H1 (cell line): ENCODE data around the gene PCNX1. TPM values are rescaled to one million over a fixed set of nuclear protein-coding genes. Genes with fewer than 3 reads are reported as not detected.

Source experiments
- CTCF ChIA-PET: fragments of 300-600 bp; sonication (Branson Sonifier 250); formaldehyde crosslinking; loops from one replicate; lab custom pipeline; 2021; ENCODE audit not compliant: partially characterized antibody; lab: Charles Lee
- POLR2A ChIA-PET: fragments of 300-600 bp; sonication (Branson Sonifier 250); formaldehyde crosslinking; loops from one replicate; lab custom pipeline; 2021; ENCODE audit warnings: inconsistent platforms; ENCODE audit not compliant: partially characterized antibody; lab: Charles Lee
- DNase-seq, 2 experiments: peaks; one replicate each; pipeline versions ENCODE4 v3.0.0 to v3.0.0-alpha.2; 2010 to 2022; ENCODE audit warnings: low spot score in 2 of 2, low read depth in 1 of 2, mixed read lengths in 1 of 2
- FAIRE-seq: peaks from 2 replicates; lab custom pipeline; 2011; peaks lifted over from hg19 to GRCh38; lab: Jason Lieb, UNC
- H2AFZ ChIP-seq: 2 replicates; pipeline ENCODE4 v1.8.1; 2012; ENCODE audit warnings: low read length, inconsistent platforms
- H2AK5ac ChIP-seq: 2 replicates; pipeline ENCODE4 v1.6.1; 2013; ENCODE audit warnings: low read depth, low read length
- H2BK120ac ChIP-seq: replicated peaks from 2 replicates; pipeline ENCODE3; 2013; ENCODE audit warnings: low read depth, low read length, inconsistent platforms
- H2BK12ac ChIP-seq: 2 replicates; pipeline ENCODE4 v1.6.1; 2013; ENCODE audit warnings: low read depth, low read length
- H2BK15ac ChIP-seq: 2 replicates; pipeline ENCODE4 v1.6.1; 2013; ENCODE audit warnings: low read length
- H2BK20ac ChIP-seq: 2 replicates; pipeline ENCODE4 v1.6.1; 2013; ENCODE audit warnings: low read length
- H2BK5ac ChIP-seq: 2 replicates; pipeline ENCODE4 v1.6.1; 2013; ENCODE audit warnings: low read depth, low read length
- H3K14ac ChIP-seq: 2 replicates; pipeline ENCODE4 v1.6.1; 2013; ENCODE audit warnings: inconsistent platforms; ENCODE audit not compliant: insufficient read length
- H3K18ac ChIP-seq: 2 replicates; pipeline ENCODE4 v1.6.1; 2013; ENCODE audit warnings: low read length; ENCODE audit errors: extremely low read depth
- H3K23ac ChIP-seq: 2 replicates; pipeline ENCODE4 v1.6.1; 2013; ENCODE audit warnings: inconsistent platforms; ENCODE audit not compliant: insufficient read length
- H3K23me2 ChIP-seq: 2 replicates; pipeline ENCODE4 v1.6.1; 2013; ENCODE audit warnings: low read depth, low read length
- H3K27ac ChIP-seq: 2 replicates; pipeline ENCODE4 v1.6.1; 2011; ENCODE audit warnings: low read depth, low read length, inconsistent platforms
- H3K27me3 ChIP-seq, 4 experiments: replicated peaks in 1 of 4; 1 replicate in 1 of 4; 2 replicates in 3 of 4; pipeline versions ENCODE4 v1.6.1 to v1.8.1; 2011 to 2013; ENCODE audit warnings: low read length in 3 of 4, mild to moderate bottlenecking in 3 of 4, inconsistent platforms in 2 of 4, mixed read lengths in 2 of 4, moderate library complexity in 1 of 4; ENCODE audit not compliant: control insufficient read depth in 3 of 4, insufficient read depth in 3 of 4; ENCODE audit errors: extremely low read depth in 1 of 4
- H3K36me3 ChIP-seq, 4 experiments: 2 replicates each; pipeline versions ENCODE4 v1.6.1 to v1.8.1; 2011 to 2013; ENCODE audit warnings: mild to moderate bottlenecking in 4 of 4, low read length in 3 of 4, moderate library complexity in 2 of 4, control low read depth in 1 of 4, inconsistent platforms in 1 of 4; ENCODE audit not compliant: insufficient read depth in 4 of 4, control insufficient read depth in 2 of 4
- H3K4ac ChIP-seq: replicated peaks from 2 replicates; pipeline ENCODE3; 2013; ENCODE audit warnings: low read length, low read depth, mixed read lengths, inconsistent platforms; ENCODE audit not compliant: insufficient read length
- H3K4me1 ChIP-seq, 4 experiments: replicated peaks in 1 of 4; 1 replicate in 1 of 4; 2 replicates in 3 of 4; pipeline versions ENCODE4 v1.6.1 to v1.8.1; 2011 to 2013; ENCODE audit warnings: low read length in 3 of 4, inconsistent platforms in 2 of 4, mixed read lengths in 1 of 4; ENCODE audit not compliant: insufficient read depth in 4 of 4, control insufficient read depth in 3 of 4
- H3K4me2 ChIP-seq, 2 experiments: 2 replicates each; pipeline versions ENCODE4 v1.6.1 to v1.8.1; 2011 to 2013; ENCODE audit warnings: low read depth in 2 of 2, low read length in 2 of 2, control low read depth in 1 of 2, inconsistent platforms in 1 of 2, mild to moderate bottlenecking in 1 of 2; ENCODE audit not compliant: insufficient read depth in 1 of 2
- H3K4me3 ChIP-seq, 4 experiments: fragments of 200-600, 300-600 bp in 1 of 4; sonication (generic), shearing (Covaris generic), sonication (Bioruptor Twin) in 1 of 4; 2 replicates each; pipeline versions ENCODE4 v1.5.1 to v1.8.1; 2011 to 2016; ENCODE audit warnings: low read length in 4 of 4, low read depth in 3 of 4, control low read depth in 2 of 4, inconsistent platforms in 2 of 4, mild to moderate bottlenecking in 2 of 4, mixed read lengths in 1 of 4, moderate library complexity in 1 of 4; ENCODE audit not compliant: insufficient read depth in 2 of 4; ENCODE audit errors: extremely low read depth in 1 of 4
- H3K56ac ChIP-seq: replicated peaks from 2 replicates; pipeline ENCODE3; 2013; ENCODE audit warnings: low read depth, mild to moderate bottlenecking, mixed read lengths, low read length, inconsistent platforms; ENCODE audit not compliant: insufficient read length
- H3K79me1 ChIP-seq: 2 replicates; pipeline ENCODE4 v1.6.1; 2013; ENCODE audit warnings: low read depth, low read length, control low read depth
- H3K79me2 ChIP-seq, 2 experiments: 2 replicates each; pipeline versions ENCODE4 v1.6.1 to v1.8.1; 2012 to 2013; ENCODE audit warnings: low read length in 2 of 2, mild to moderate bottlenecking in 2 of 2, inconsistent platforms in 1 of 2; ENCODE audit not compliant: insufficient read depth in 2 of 2, control insufficient read depth in 1 of 2
- H3K9ac ChIP-seq, 4 experiments: replicated peaks in 1 of 4; 1 replicate in 1 of 4; 2 replicates in 3 of 4; pipeline versions ENCODE4 v1.6.1 to v1.8.1; 2011 to 2013; ENCODE audit warnings: low read depth in 3 of 4, low read length in 3 of 4, control low read depth in 2 of 4, mild to moderate bottlenecking in 2 of 4, moderate library complexity in 2 of 4, inconsistent platforms in 1 of 4; ENCODE audit errors: extremely low read depth in 1 of 4
- H3K9me3 ChIP-seq, 2 experiments: 2 replicates each; pipeline versions ENCODE4 v1.6.1 to v1.8.1; 2012 to 2013; ENCODE audit warnings: mild to moderate bottlenecking in 2 of 2, moderate library complexity in 2 of 2, control low read depth in 1 of 2, inconsistent platforms in 1 of 2, low read depth in 1 of 2, low read length in 1 of 2, mixed read lengths in 1 of 2; ENCODE audit not compliant: insufficient read depth in 2 of 2
- H4K20me1 ChIP-seq, 2 experiments: replicated peaks in 1 of 2; 2 replicates each; pipeline versions ENCODE3 to v1.8.1; 2011 to 2013; ENCODE audit warnings: inconsistent platforms in 2 of 2, low read length in 2 of 2, mild to moderate bottlenecking in 1 of 2; ENCODE audit not compliant: insufficient read depth in 2 of 2, control insufficient read depth in 1 of 2
- H4K5ac ChIP-seq: 2 replicates; pipeline ENCODE4 v1.6.1; 2013; ENCODE audit warnings: low read length, low read depth, mixed read lengths, inconsistent platforms; ENCODE audit not compliant: insufficient read length
- H4K8ac ChIP-seq: 2 replicates; pipeline ENCODE4 v1.8.0; 2013; ENCODE audit warnings: mild to moderate bottlenecking, moderate library complexity, low read length, inconsistent platforms; ENCODE audit not compliant: insufficient read depth; ENCODE audit errors: extremely low read depth
- H4K91ac ChIP-seq: replicated peaks from 2 replicates; pipeline ENCODE3; 2013; ENCODE audit warnings: low read length, mixed read lengths, inconsistent platforms; ENCODE audit not compliant: insufficient read length
- ASH2L ChIP-seq: fragments of 200-600, 300-600 bp; sonication (generic); IDR thresholded peaks from one replicate; pipeline ENCODE4 v1.7.1; 2017; ENCODE audit warnings: low read length
- BCL11A ChIP-seq, 2 experiments: IDR thresholded peaks; one replicate each; pipeline ENCODE4 v1.6.1; 2011; ENCODE audit warnings: low read depth in 2 of 2, low read length in 2 of 2, mild to moderate bottlenecking in 2 of 2
- CEBPB ChIP-seq: IDR thresholded peaks from 2 replicates; pipeline ENCODE4 v1.6.1; 2012; ENCODE audit warnings: low read depth, low read length
- HDAC2 ChIP-seq, 2 experiments: fragments of 300-600 bp in 1 of 2; sonication (generic) in 1 of 2; IDR thresholded peaks; 2 replicates each; pipeline ENCODE4 v1.6.1; 2011 to 2012; ENCODE audit warnings: low read depth in 2 of 2, low read length in 2 of 2, mild to moderate bottlenecking in 2 of 2, moderate library complexity in 2 of 2, borderline replicate concordance in 1 of 2, inconsistent platforms in 1 of 2
- HDAC6 ChIP-seq: IDR thresholded peaks from one replicate; pipeline ENCODE4 v1.7.1; 2012; ENCODE audit warnings: low read depth, mild to moderate bottlenecking, inconsistent platforms, low read length, moderate library complexity
- KDM4A ChIP-seq: IDR thresholded peaks from one replicate; pipeline ENCODE4 v1.7.1; 2012; ENCODE audit warnings: low read depth, mild to moderate bottlenecking, moderate library complexity, low read length, inconsistent platforms; ENCODE audit not compliant: severe bottlenecking
- PHF8 ChIP-seq: fragments of 200-600 bp; sonication (generic); conservative IDR thresholded peaks from 2 replicates; pipeline ENCODE4 v1.7.1; 2012; ENCODE audit warnings: low read depth, mild to moderate bottlenecking, inconsistent platforms, low read length, moderate library complexity
- POLR2A ChIP-seq, 2 experiments: IDR thresholded peaks; 1 replicate in 1 of 2; 2 replicates in 1 of 2; pipeline ENCODE4 v1.6.1; 2011; ENCODE audit warnings: low read depth in 2 of 2, low read length in 2 of 2, mild to moderate bottlenecking in 2 of 2; ENCODE audit errors: control extremely low read depth in 1 of 2
- RNF2 ChIP-seq: fragments of 200-900, 300-1000 bp; sonication (generic); IDR thresholded peaks from 2 replicates; pipeline ENCODE4 v1.7.1; 2016; ENCODE audit warnings: borderline replicate concordance, low read depth, mild to moderate bottlenecking, antibody characterized with exemption, low read length; ENCODE audit not compliant: poor library complexity, severe bottlenecking; ENCODE audit errors: missing control alignments
- SIN3A ChIP-seq, 2 experiments: IDR thresholded peaks in 1 of 2; conservative IDR thresholded peaks in 1 of 2; 2 replicates each; pipeline ENCODE4 v1.6.1; 2011 to 2012; ENCODE audit warnings: low read length in 2 of 2, improper control_type of control experiment in 1 of 2, low read depth in 1 of 2, mild to moderate bottlenecking in 1 of 2
- TAF1 ChIP-seq: IDR thresholded peaks from 2 replicates; pipeline ENCODE4 v1.6.1; 2011; ENCODE audit warnings: mild to moderate bottlenecking, low read depth, low read length
- WGBS, 2 experiments: shearing (Covaris generic) in 1 of 2; methylation state at CpG; one replicate each; pipeline versions ENCODE4 v1.1.6 to v1.1.7; 2013 to 2015; ENCODE audit warnings: low lambda C conversion rate in 2 of 2, mixed read lengths in 2 of 2, inconsistent platforms in 1 of 2, low coverage in 1 of 2, missing lambda C conversion rate in 1 of 2; ENCODE audit not compliant: insufficient replicate concordance in 2 of 2, insufficient coverage in 1 of 2, insufficient read length in 1 of 2; ENCODE audit errors: extremely low coverage in 1 of 2, missing lambda C conversion rate in 1 of 2; 5-methylcytosine and 5-hydroxymethylcytosine counted together
- polyA plus RNA-seq, 7 experiments: library from polyadenylated mRNA; depleted of rRNA in 3 of 7; stranded (reverse) in 5 of 7; unstranded in 2 of 7; fragments of >200 nt in 5 of 7; fragments of 200-250 nt in 2 of 7; gene quantifications; 1 replicate in 5 of 7; 2 replicates in 1 of 7; 4 replicates in 1 of 7; pipeline versions ENCODE4 v1.2.1 to v1.2.3, GENCODE V29; 2011 to 2013; ENCODE audit warnings: missing spikeins in 2 of 7, mixed read lengths in 2 of 7
- total RNA-seq: library from RNA; stranded (reverse); fragmentation: NEBNext Ultra II Directional; extraction: Animal tissue kit (Norgen Biotek cat#: 25700); gene quantifications from 2 replicates; pipeline ENCODE4 v1.2.1, GENCODE V29; 2021
- TF ChIP-seq, protein P1 (sequence below): IDR thresholded peaks from 2 replicates; pipeline ENCODE4 v1.6.1; 2011; ENCODE audit warnings: low read length, improper control_type of control experiment

The PCNX1 gene
- total and polyA plus RNA-seq, 2 of the 8 experiments (the other 6 are each of a cell fraction or from before 2014, with no cell fraction given) = 37.7 to 53.2 TPM

DNA sequence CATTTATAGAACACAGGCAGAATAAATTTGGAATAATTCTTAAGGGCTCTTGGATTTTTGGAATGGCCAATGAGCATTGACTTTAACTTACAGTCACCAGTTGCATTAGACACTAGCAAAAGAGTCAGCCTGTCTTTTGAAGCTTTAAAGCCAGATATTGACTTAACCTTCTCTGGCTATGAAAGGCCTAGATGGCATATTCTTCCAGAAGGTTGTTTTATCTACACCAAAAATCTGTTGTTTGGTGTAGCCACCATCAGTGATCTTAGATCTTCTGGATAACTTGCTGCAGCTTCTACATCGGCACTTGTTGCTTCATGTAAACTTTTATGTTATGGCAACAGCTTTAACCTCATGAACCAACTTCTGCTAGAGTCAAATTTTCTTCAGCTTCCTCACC, 10.4 kb downstream of the PCNX1 start:
- peaks cover 10 to 15% of the 10 kb centered on the region in 2 experiments for H4K20me1 ChIP-seq
- peaks cover 6 to 100% of the 10 kb centered on the region in 2 experiments for H3K79me2 ChIP-seq
- DNase-seq (no peak), FAIRE-seq (no peak)
- H4K8ac ChIP-seq = no peak overlapping the region
- H3K27ac ChIP-seq = no peak overlapping the region
- no peak overlapping the region for H3K23ac ChIP-seq
- no peak overlapping the region for H3K4ac ChIP-seq
- no peak overlapping the region for H2BK5ac ChIP-seq
- H3K9ac ChIP-seq = no peak overlapping the region
- no peak overlapping the region for H3K4me3 ChIP-seq
- no peak overlapping the region for H2BK12ac ChIP-seq
- no peak overlapping the region for H4K91ac ChIP-seq
- H3K79me1 ChIP-seq = peaks cover 4% of the 10 kb centered on the region
- H3K4me2 ChIP-seq = no peak overlapping the region
- no peaks in the 10 kb centered on the region for H3K27me3 ChIP-seq
- no peak overlapping the region for H3K18ac ChIP-seq
- CTCF ChIA-PET = interaction anchor here (1.0 to 1.3 kb wide), 2 partner anchors 13 to 34 kb away, joined by 3 to 4 read pairs; no protein-coding TSS in a partner anchor
- H3K36me3 ChIP-seq = peaks cover 0 to 5% (median 0%) of the 10 kb centered on the region in 4 experiments; a peak in 1 of 8 replicates
- TF ChIP-seq PHF8 = no peak
- TF ChIP-seq POLR2A (IDR thresholded peaks at IDR 0.05; ENCODE audit: control extremely low read depth in 1 of 2, low read depth in 2 of 2, low read length in 2 of 2) = no peak
- no peak for TF ChIP-seq TAF1
- no peak for TF ChIP-seq HDAC6
- TF ChIP-seq, protein P1, sequence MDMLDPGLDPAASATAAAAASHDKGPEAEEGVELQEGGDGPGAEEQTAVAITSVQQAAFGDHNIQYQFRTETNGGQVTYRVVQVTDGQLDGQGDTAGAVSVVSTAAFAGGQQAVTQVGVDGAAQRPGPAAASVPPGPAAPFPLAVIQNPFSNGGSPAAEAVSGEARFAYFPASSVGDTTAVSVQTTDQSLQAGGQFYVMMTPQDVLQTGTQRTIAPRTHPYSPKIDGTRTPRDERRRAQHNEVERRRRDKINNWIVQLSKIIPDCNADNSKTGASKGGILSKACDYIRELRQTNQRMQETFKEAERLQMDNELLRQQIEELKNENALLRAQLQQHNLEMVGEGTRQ = no peak
- no peak for TF ChIP-seq KDM4A
- TF ChIP-seq CEBPB = no peak
- no peak for TF ChIP-seq ASH2L
- TF ChIP-seq HDAC2 (IDR thresholded peaks at IDR 0.05; ENCODE audit: borderline replicate concordance in 1 of 2, low read depth in 2 of 2, low read length in 2 of 2) = no peak
- no peak for TF ChIP-seq RNF2
- no peak for TF ChIP-seq SIN3A (conservative IDR thresholded peaks at IDR 0.05 in 1 of 2, IDR thresholded peaks at IDR 0.05 in 1 of 2; ENCODE audit: low read depth in 1 of 2, low read length in 2 of 2)
- TF ChIP-seq BCL11A (IDR thresholded peaks at IDR 0.05; ENCODE audit: low read depth in 2 of 2, low read length in 2 of 2) = no peak
- TF ChIP-seq, all 59 proteins: peak for 0
- POLR2A ChIA-PET = interaction anchor here (0.7 to 1.9 kb wide), 4 partner anchors 9 to 95 kb away, joined by 3 to 5 read pairs (median 3); no protein-coding TSS in a partner anchor
- Histone ChIP-seq H2BK15ac (no peak overlapping the region), H2BK120ac (no peak overlapping the region), H2AK5ac (no peak overlapping the region), H3K56ac (no peak overlapping the region), H3K4me1 (0 out of 7 replicates have a peak, but pooled peaks cover 0 to 2% (median 0%) of the 10 kb centered on the region in 4 experiments), H2BK20ac (no peak overlapping the region), H3K9me3 (no peaks in the 10 kb centered on the region), H3K23me2 (no peaks in the 10 kb centered on the region), H2AFZ (no peak overlapping the region), H3K14ac (no peak overlapping the region), H4K5ac (no peak overlapping the region)
- 95% methylated on average over 1 of the region's 1 CpG; no CpG with 5 or more reads in 1 of the 2 experiments for WGBS, 2 experiments
